Neural progenitor cell (in vitro differentiated cells): ENCODE measurements around the gene OR10K2. TPM values are rescaled to one million over a fixed set of nuclear protein-coding genes. Genes with fewer than 3 reads are reported as not detected.
A peak's percentile ranks its signal among the peaks of the same experiment; 100 is the strongest.
"Not testable (repeated sequence)": the region's sequence is repeated elsewhere in the genome, so short reads cannot be mapped to it uniquely, and the experiment has no call there.

Source experiments
- DNase-seq: peaks from one replicate; pipeline ENCODE4 v3.0.0-alpha.2; 2016; ENCODE audit warnings: low spot score
- H2AFZ ChIP-seq: fragments of 200-600 bp; sonication (generic); replicated peaks from 2 replicates; pipeline ENCODE4 v1.6.1; 2016; ENCODE audit warnings: antibody characterized with exemption
- H3F3A ChIP-seq: fragments of 200-600 bp; sonication (generic); 2 replicates; pipeline ENCODE4 v1.6.1; 2016; ENCODE audit warnings: antibody characterized with exemption, low read depth
- H3K27ac ChIP-seq: fragments of 200-600 bp; sonication (generic); 2 replicates; pipeline ENCODE4 v1.5.1; 2016; ENCODE audit warnings: mild to moderate bottlenecking
- H3K27me3 ChIP-seq: fragments of 200-600 bp; sonication (generic); 2 replicates; pipeline ENCODE4 v1.6.1; 2016; ENCODE audit warnings: mild to moderate bottlenecking, moderate library complexity
- H3K36me3 ChIP-seq: fragments of 200-600 bp; sonication (generic); 2 replicates; pipeline ENCODE4 v1.5.1; 2016
- H3K4me1 ChIP-seq: fragments of 200-600 bp; sonication (generic); 2 replicates; pipeline ENCODE4 v1.6.1; 2016; ENCODE audit warnings: mixed run types
- H3K4me2 ChIP-seq: fragments of 200-600 bp; sonication (generic); 2 replicates; pipeline ENCODE4 v1.6.1; 2016
- H3K4me3 ChIP-seq: fragments of 200-600 bp; sonication (generic); 2 replicates; pipeline ENCODE4 v1.5.1; 2016
- H3K79me2 ChIP-seq: fragments of 200-600 bp; sonication (generic); 2 replicates; pipeline ENCODE4 v1.6.1; 2016; ENCODE audit warnings: low read depth
- H3K9ac ChIP-seq: fragments of 200-600 bp; sonication (generic); 2 replicates; pipeline ENCODE4 v1.6.1; 2016
- H3K9me3 ChIP-seq: fragments of 200-600 bp; sonication (generic); 2 replicates; pipeline ENCODE4 v1.5.1; 2016; ENCODE audit warnings: low read depth
- H4K20me1 ChIP-seq: fragments of 200-600 bp; sonication (generic); 2 replicates; pipeline ENCODE4 v1.6.1; 2016; ENCODE audit warnings: low read depth
- H3K27ac Mint-ChIP-seq: 3 replicates; pipeline ENCODE4 v1.8.0; 2021; ENCODE audit warnings: mixed read lengths
- H3K27me3 Mint-ChIP-seq: 2 replicates; pipeline ENCODE4 v1.8.0; 2022; ENCODE audit warnings: low read depth, mild to moderate bottlenecking, inconsistent platforms, moderate library complexity, mixed read lengths; ENCODE audit not compliant: insufficient read depth
- H3K36me3 Mint-ChIP-seq: 3 replicates; pipeline ENCODE4 v1.8.0; 2021; ENCODE audit warnings: mixed read lengths
- H3K4me1 Mint-ChIP-seq: 3 replicates; pipeline ENCODE4 v1.8.0; 2021; ENCODE audit warnings: mixed read lengths
- H3K4me3 Mint-ChIP-seq: 3 replicates; pipeline ENCODE4 v1.8.0; 2021; ENCODE audit warnings: mild to moderate bottlenecking, moderate library complexity, mixed read lengths
- H3K9me3 Mint-ChIP-seq: 3 replicates; pipeline ENCODE4 v1.8.0; 2020; ENCODE audit warnings: mixed read lengths
- EZH2 ChIP-seq: fragments of 200-600 bp; sonication (generic); IDR thresholded peaks from 2 replicates; pipeline ENCODE4 v1.6.1; 2017; ENCODE audit warnings: antibody characterized with exemption, mild to moderate bottlenecking, moderate library complexity
- EZH2phosphoT487 ChIP-seq: fragments of 200-600 bp; sonication (generic); IDR thresholded peaks from 2 replicates; pipeline ENCODE4 v1.6.1; 2017; ENCODE audit warnings: antibody characterized with exemption
- total RNA-seq: library from RNA; depleted of rRNA; stranded (reverse); fragments of >200 nt; gene quantifications from 2 replicates; pipeline ENCODE4 v1.2.3, GENCODE V29; 2015; ENCODE audit warnings: low replicate concordance
- TF ChIP-seq, protein P1 (sequence below): fragments of 200-600 bp; sonication (generic); IDR thresholded peaks from 2 replicates; pipeline ENCODE4 v1.5.1; 2017; ENCODE audit warnings: antibody characterized with exemption, mild to moderate bottlenecking

Gene OR10K2
- total RNA-seq, 1 donor from 2014 or later: not detected

DNA sequence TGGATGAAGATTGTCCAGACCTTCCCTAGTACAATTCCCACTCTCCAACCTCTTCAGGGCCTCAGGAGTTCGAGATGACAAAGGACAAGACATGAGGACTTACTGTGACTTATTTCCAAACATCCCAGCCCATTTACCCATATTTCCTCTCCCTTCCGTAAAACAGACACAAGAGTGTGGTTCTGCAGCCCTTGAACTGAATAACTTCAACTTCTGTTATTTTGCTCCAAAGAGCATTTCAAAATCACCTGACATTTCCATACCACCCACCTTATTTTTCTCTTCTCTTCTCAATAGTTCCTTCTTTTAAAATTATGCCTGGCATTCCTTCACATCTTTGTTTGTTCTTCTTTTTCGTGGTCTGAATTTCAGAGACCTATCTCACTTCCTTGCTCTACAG is 8.7 kb upstream of the OR10K2 start:
- no peak for TF ChIP-seq EZH2
- TF ChIP-seq, protein P1, sequence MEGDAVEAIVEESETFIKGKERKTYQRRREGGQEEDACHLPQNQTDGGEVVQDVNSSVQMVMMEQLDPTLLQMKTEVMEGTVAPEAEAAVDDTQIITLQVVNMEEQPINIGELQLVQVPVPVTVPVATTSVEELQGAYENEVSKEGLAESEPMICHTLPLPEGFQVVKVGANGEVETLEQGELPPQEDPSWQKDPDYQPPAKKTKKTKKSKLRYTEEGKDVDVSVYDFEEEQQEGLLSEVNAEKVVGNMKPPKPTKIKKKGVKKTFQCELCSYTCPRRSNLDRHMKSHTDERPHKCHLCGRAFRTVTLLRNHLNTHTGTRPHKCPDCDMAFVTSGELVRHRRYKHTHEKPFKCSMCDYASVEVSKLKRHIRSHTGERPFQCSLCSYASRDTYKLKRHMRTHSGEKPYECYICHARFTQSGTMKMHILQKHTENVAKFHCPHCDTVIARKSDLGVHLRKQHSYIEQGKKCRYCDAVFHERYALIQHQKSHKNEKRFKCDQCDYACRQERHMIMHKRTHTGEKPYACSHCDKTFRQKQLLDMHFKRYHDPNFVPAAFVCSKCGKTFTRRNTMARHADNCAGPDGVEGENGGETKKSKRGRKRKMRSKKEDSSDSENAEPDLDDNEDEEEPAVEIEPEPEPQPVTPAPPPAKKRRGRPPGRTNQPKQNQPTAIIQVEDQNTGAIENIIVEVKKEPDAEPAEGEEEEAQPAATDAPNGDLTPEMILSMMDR: no peak
- TF ChIP-seq EZH2phosphoT487: no peak
- H4K20me1 ChIP-seq: no peaks in the 10 kb centered on the region
- no peak overlapping the region for H3K4me3 Mint-ChIP-seq

DNA sequence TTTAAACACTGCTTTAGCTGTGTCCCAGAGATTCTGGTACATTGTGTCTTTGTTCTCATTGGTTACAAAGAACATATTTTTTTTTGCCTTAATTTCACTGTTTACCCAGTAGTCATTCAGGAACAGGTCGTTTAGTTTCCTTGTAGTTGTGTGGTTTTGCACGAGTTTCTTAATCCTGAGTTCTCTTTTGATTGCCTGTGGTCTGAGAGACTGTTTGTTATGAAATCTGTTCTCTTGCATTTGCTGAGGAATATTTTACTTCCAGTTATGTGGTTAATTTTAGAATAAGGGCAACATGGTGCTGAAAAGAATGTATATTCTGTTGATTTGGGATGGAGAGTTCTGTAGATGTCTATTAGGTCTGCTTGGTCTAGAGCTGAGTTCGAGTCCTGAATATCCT is 4.1 kb upstream of the OR10K2 start:
- H3K9ac ChIP-seq, H3K36me3 ChIP-seq, H3K27ac ChIP-seq, H3K27me3 Mint-ChIP-seq, H3K27me3 ChIP-seq, H3K4me1 ChIP-seq, H3K9me3 Mint-ChIP-seq, H3K9me3 ChIP-seq, H3K4me3 ChIP-seq, H3K79me2 ChIP-seq, H3K4me3 Mint-ChIP-seq, H3K4me2 ChIP-seq, H3K36me3 Mint-ChIP-seq, H3F3A ChIP-seq, H3K27ac Mint-ChIP-seq, H4K20me1 ChIP-seq, DNase-seq, H3K4me1 Mint-ChIP-seq, H2AFZ ChIP-seq: not testable (repeated sequence)

More for the DNA sequence above, 8.7 kb upstream of the OR10K2 start:
- Histone ChIP-seq H3K79me2 (no peaks in the 10 kb centered on the region), H3K27me3 (no peaks in the 10 kb centered on the region), H2AFZ (no peak overlapping the region), H3K4me3 (no peak overlapping the region), H3K36me3 (no peaks in the 10 kb centered on the region), H3K4me2 (no peak overlapping the region), H3F3A (no peaks in the 10 kb centered on the region), H3K27ac (no peak overlapping the region), H3K9me3 (no peaks in the 10 kb centered on the region), H3K9ac (no peak overlapping the region), H3K4me1 (no peaks in the 10 kb centered on the region)
- Mint-ChIP-seq H3K9me3 (peaks cover 3% of the 10 kb centered on the region), H3K27ac (no peak overlapping the region), H3K27me3 (no peaks in the 10 kb centered on the region), H3K36me3 (no peaks in the 10 kb centered on the region), H3K4me1 (no peaks in the 10 kb centered on the region)
- no peak for DNase-seq

DNA sequence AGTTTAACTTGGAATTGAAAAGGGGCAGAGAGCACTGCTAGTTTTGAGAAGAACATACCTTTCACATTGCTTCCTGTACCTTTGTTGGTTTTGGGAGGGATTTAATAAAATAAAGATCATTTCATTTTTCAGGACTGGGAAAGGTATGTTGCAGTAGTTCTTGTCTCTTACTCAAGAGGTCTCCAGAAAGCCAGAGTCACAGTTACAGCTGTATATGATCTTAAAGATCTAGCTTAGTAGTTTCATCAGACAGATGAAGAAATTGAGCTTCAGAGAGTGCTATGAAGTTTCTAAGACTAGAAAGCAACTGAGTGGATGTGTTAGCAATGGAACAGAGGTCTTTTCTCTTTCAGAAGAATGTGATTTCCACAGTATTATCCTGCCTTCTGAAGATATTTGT is 1.0 kb downstream of the OR10K2 start:
- Mint-ChIP-seq H3K36me3 (no peaks in the 10 kb centered on the region), H3K4me3 (no peak overlapping the region), H3K9me3 (peaks cover 6% of the 10 kb centered on the region), H3K27ac (no peak overlapping the region), H3K27me3 (no peaks in the 10 kb centered on the region), H3K4me1 (no peaks in the 10 kb centered on the region)
- Histone ChIP-seq H3F3A (no peaks in the 10 kb centered on the region), H3K36me3 (no peaks in the 10 kb centered on the region), H3K4me1 (peaks cover 9% of the 10 kb centered on the region), H3K4me2 (no peak overlapping the region), H3K4me3 (no peak overlapping the region), H4K20me1 (no peaks in the 10 kb centered on the region), H3K79me2 (no peaks in the 10 kb centered on the region), H2AFZ (no peak overlapping the region), H3K9ac (no peak overlapping the region), H3K27ac (no peak overlapping the region), H3K27me3 (no peaks in the 10 kb centered on the region), H3K9me3 (no peaks in the 10 kb centered on the region)
- DNase-seq: no peak
- TF ChIP-seq, protein P1: no peak
- TF ChIP-seq EZH2 (no peak), EZH2phosphoT487 (no peak)

DNA sequence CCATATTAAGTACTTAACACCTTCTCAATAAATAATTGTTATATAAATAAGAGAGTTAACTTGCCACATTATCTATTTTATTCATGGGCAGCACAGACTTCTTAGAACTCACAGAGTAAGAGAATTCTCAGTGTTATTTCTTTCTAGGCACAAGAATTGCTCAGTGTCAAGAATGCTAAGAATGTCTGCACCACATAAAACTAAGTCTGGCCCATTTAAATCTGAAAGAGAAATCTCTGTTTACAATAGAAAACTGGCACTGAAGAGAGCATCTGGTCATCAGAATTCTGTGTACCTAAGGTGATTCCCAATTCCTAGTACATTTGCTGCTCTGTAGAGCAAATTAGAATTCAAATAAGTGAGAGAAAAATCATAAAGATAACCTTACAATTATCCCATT is 3.8 kb downstream of the OR10K2 start:
- Mint-ChIP-seq H3K9me3 (no peaks in the 10 kb centered on the region), H3K27ac (no peak overlapping the region), H3K4me1 (no peaks in the 10 kb centered on the region), H3K36me3 (no peaks in the 10 kb centered on the region), H3K4me3 (no peak overlapping the region), H3K27me3 (no peaks in the 10 kb centered on the region)
- H3K27ac ChIP-seq: no peak overlapping the region
- H2AFZ ChIP-seq: no peak overlapping the region
- H3K27me3 ChIP-seq: no peaks in the 10 kb centered on the region
- H3K9ac ChIP-seq: no peak overlapping the region
- DNase-seq: peak; percentile 22
- no peaks in the 10 kb centered on the region for H3K9me3 ChIP-seq
- H4K20me1 ChIP-seq: no peaks in the 10 kb centered on the region
- H3F3A ChIP-seq: no peaks in the 10 kb centered on the region
- TF ChIP-seq EZH2phosphoT487 (no peak), EZH2 (no peak)
- TF ChIP-seq, protein P1: no peak
- H3K4me2 ChIP-seq: peak overlapping the region; percentile 2
- H3K36me3 ChIP-seq: no peaks in the 10 kb centered on the region
- no peak overlapping the region for H3K4me3 ChIP-seq
- peaks cover 9% of the 10 kb centered on the region for H3K4me1 ChIP-seq
- H3K79me2 ChIP-seq: no peaks in the 10 kb centered on the region
